ENCODE results near the gene TRIM2. TPM values are rescaled to one million over a fixed set of nuclear protein-coding genes. Genes with fewer than 3 reads are reported as not detected.

TRIM2 gene
- total RNA-seq, 1 experiment from 2014 or later = 41.4 TPM

- CTCF ChIA-PET = no interaction called here
- H3K36me3 ChIP-seq (ENCODE audit: control insufficient read depth in 1 of 2, insufficient read depth in 2 of 2, low read length in 2 of 2) = peaks cover 4 to 55% of the 10 kb centered on the region in 2 experiments; a peak in 3 of 4 replicates
- intact Hi-C loops (cut with micrococcal nuclease) = no loop called here
- no peak overlapping the region for H3K9ac ChIP-seq (ENCODE audit: low read length)
- H3K4me2 ChIP-seq (ENCODE audit: low read length) = no peak overlapping the region
- POLR2A ChIA-PET = interaction anchor here (0.6 kb wide), 1 partner anchor 11 kb away, joined by 5 read pairs; no protein-coding TSS in a partner anchor
- RAD21 ChIA-PET (ENCODE audit: low non-redundant PET in 1 of 2, low total read pairs in 2 of 2, uncharacterized antibody in 2 of 2, unreplicated experiment in 2 of 2) = no interaction called here
- H3K27me3 ChIP-seq (ENCODE audit: insufficient read depth, low read length) = no peaks in the 10 kb centered on the region
- no peaks in the 10 kb centered on the region for H3K9me3 ChIP-seq (ENCODE audit: control insufficient read depth in 1 of 2, insufficient read depth in 1 of 2, low read depth in 1 of 2, low read length in 2 of 2)
- DNase-seq (ENCODE audit: low read depth, low spot score) (no peak), ATAC-seq (no peak)
- no peak overlapping the region for H3K27ac ChIP-seq (ENCODE audit: low read depth, low read length)
- H3K4me3 ChIP-seq (replicated peaks in 1 of 2; ENCODE audit: low read depth in 1 of 2, low read length in 2 of 2) = no peak overlapping the region
- H3K4me1 ChIP-seq (ENCODE audit: control insufficient read depth in 1 of 2, insufficient read depth in 2 of 2, low read length in 2 of 2) = no peaks in the 10 kb centered on the region
- H4K20me1 ChIP-seq (ENCODE audit: insufficient read depth) = no peaks in the 10 kb centered on the region
- no peak overlapping the region for H2AFZ ChIP-seq (ENCODE audit: low read depth, low read length, poor library complexity, severe bottlenecking)
- BruUV-seq (replicated peaks) = no TSS peak
- no peaks in the 10 kb centered on the region for H3K79me2 ChIP-seq (ENCODE audit: insufficient read depth, low read length)
- no peak for TF ChIP-seq EZH2 (IDR thresholded peaks at IDR 0.05)
- TF ChIP-seq MAX (IDR thresholded peaks at IDR 0.05) = no peak
- TF ChIP-seq CTCF (IDR thresholded peaks at IDR 0.05 in 2 of 3, conservative IDR thresholded peaks at IDR 0.05 in 1 of 3; ENCODE audit: borderline replicate concordance in 1 of 3, insufficient read depth in 1 of 3, low read depth in 2 of 3, low read length in 2 of 3) = no peak
- no peak for TF ChIP-seq CBX3 (IDR thresholded peaks at IDR 0.05; ENCODE audit: low read depth)
- no peak for TF ChIP-seq POLR2AphosphoS5 (IDR thresholded peaks at IDR 0.05; ENCODE audit: low read depth, low read length)
- TF ChIP-seq JUND (IDR thresholded peaks at IDR 0.05) = no peak
- no peak for TF ChIP-seq SIN3A (IDR thresholded peaks at IDR 0.05; ENCODE audit: low read depth)
- TF ChIP-seq SP1 (IDR thresholded peaks at IDR 0.05; ENCODE audit: low read depth) = no peak
- H3K9me2 ChIP-seq (ENCODE audit: insufficient read depth) = no peaks in the 10 kb centered on the region
These were observed 164.8 kb downstream of the TRIM2 start for GRCh38 chr4:153369021-153369420.

GRCh38 chr4:153371701-153372234, 167.5 kb downstream of the TRIM2 start:
- ATAC-seq (no peak), DNase-seq (ENCODE audit: low read depth, low spot score) (no peak)
- Histone ChIP-seq H3K4me3 (replicated peaks in 1 of 2; ENCODE audit: low read depth in 1 of 2, low read length in 2 of 2) (no peak overlapping the region), H2AFZ (ENCODE audit: low read depth, low read length, poor library complexity, severe bottlenecking) (no peak overlapping the region), H3K9me2 (ENCODE audit: insufficient read depth) (no peaks in the 10 kb centered on the region), H3K27me3 (ENCODE audit: insufficient read depth, low read length) (no peaks in the 10 kb centered on the region), H3K36me3 (ENCODE audit: control insufficient read depth in 1 of 2, insufficient read depth in 2 of 2, low read length in 2 of 2) (peaks cover 4 to 48% of the 10 kb centered on the region in 2 experiments; a peak in 3 of 4 replicates), H4K20me1 (ENCODE audit: insufficient read depth) (no peaks in the 10 kb centered on the region), H3K9me3 (ENCODE audit: control insufficient read depth in 1 of 2, insufficient read depth in 1 of 2, low read depth in 1 of 2, low read length in 2 of 2) (no peaks in the 10 kb centered on the region), H3K4me2 (ENCODE audit: low read length) (no peak overlapping the region), H3K9ac (ENCODE audit: low read length) (no peak overlapping the region), H3K4me1 (ENCODE audit: control insufficient read depth in 1 of 2, insufficient read depth in 2 of 2, low read length in 2 of 2) (no peaks in the 10 kb centered on the region), H3K79me2 (ENCODE audit: insufficient read depth, low read length) (no peaks in the 10 kb centered on the region), H3K27ac (ENCODE audit: low read depth, low read length) (no peak overlapping the region)
- ChIA-PET CTCF (no interaction called here), RAD21 (ENCODE audit: low non-redundant PET in 1 of 2, low total read pairs in 2 of 2, uncharacterized antibody in 2 of 2, unreplicated experiment in 2 of 2) (no interaction called here), POLR2A (no interaction called here)
- intact Hi-C loops (cut with micrococcal nuclease) = no loop called here
- BruUV-seq (replicated peaks) = no TSS peak
- TF ChIP-seq MAX (IDR thresholded peaks at IDR 0.05) = no peak

Measured in HCT116 (cell line).